MCF 10A (cell line): ENCODE measurements around the gene PARP12. TPM values are rescaled to one million over a fixed set of nuclear protein-coding genes. Genes with fewer than 3 reads are reported as not detected.

Source experiments
- BruUV-seq: library from RNA; stranded (reverse); fragments of 400-500 nt; replicated peaks from 2 replicates; lab custom pipeline; 2021; lab: Mats Ljungman, UMichigan
- CTCF ChIA-PET: fragments of 300-600 bp; sonication (Branson Sonifier 250); formaldehyde crosslinking; extraction: SDS; loops from one replicate; lab custom pipeline; 2021; ENCODE audit warnings: antibody characterized with exemption, inconsistent platforms; lab: Yijun Ruan, JAX
- POLR2A ChIA-PET: fragments of 300-600, 350-650 bp; sonication (Branson Sonifier 250); formaldehyde crosslinking; extraction: SDS; loops from one replicate; lab custom pipeline; 2020; ENCODE audit warnings: antibody characterized with exemption, inconsistent platforms; lab: Yijun Ruan, JAX
- DNase-seq: peaks from one replicate; pipeline ENCODE4 v3.0.0-alpha.2; 2018; ENCODE audit not compliant: unreplicated experiment
- H3K27ac Mint-ChIP-seq: one replicate; pipeline ENCODE4 v1.8.0; 2022; ENCODE audit warnings: mild to moderate bottlenecking, low read depth, mixed read lengths; ENCODE audit not compliant: unreplicated experiment
- H3K27me3 Mint-ChIP-seq: one replicate; pipeline ENCODE4 v1.8.0; 2022; ENCODE audit warnings: mixed read lengths; ENCODE audit not compliant: insufficient read depth, unreplicated experiment
- H3K36me3 Mint-ChIP-seq: one replicate; pipeline ENCODE4 v1.8.0; 2022; ENCODE audit warnings: mild to moderate bottlenecking, moderate library complexity, mixed read lengths; ENCODE audit not compliant: insufficient read depth, unreplicated experiment
- H3K4me1 Mint-ChIP-seq: one replicate; pipeline ENCODE4 v1.8.0; 2022; ENCODE audit warnings: mixed read lengths; ENCODE audit not compliant: insufficient read depth, unreplicated experiment
- H3K4me3 Mint-ChIP-seq: one replicate; pipeline ENCODE4 v1.8.0; 2022; ENCODE audit warnings: mild to moderate bottlenecking, moderate library complexity, mixed read lengths; ENCODE audit not compliant: unreplicated experiment
- H3K9me3 Mint-ChIP-seq: one replicate; pipeline ENCODE4 v1.8.0; 2022; ENCODE audit warnings: mixed read lengths; ENCODE audit not compliant: unreplicated experiment
- intact Hi-C: fragments of 100-400 bp; cut with micrococcal nuclease; formaldehyde crosslinking; loops from 2 replicates; pipeline ENCODE4 v1.14.1; 2022
- total RNA-seq: library from RNA; stranded (reverse); gene quantifications from 2 replicates; pipeline ENCODE4 v1.2.3, GENCODE V29; 2022
- TF ChIP-seq, protein P1 (sequence below): fragments of 200-600 bp; IDR thresholded peaks from one replicate; pipeline ENCODE4 v1.8.0; 2022; ENCODE audit warnings: antibody characterized with exemption, mild to moderate bottlenecking; ENCODE audit not compliant: unreplicated experiment

The PARP12 gene
- total RNA-seq, 1 experiment from 2014 or later, result 35.0 TPM

- no TSS peak for BruUV-seq
- Mint-ChIP-seq H3K4me3 (no peak overlapping the region), H3K27ac (no peak overlapping the region), H3K9me3 (no peaks in the 10 kb centered on the region), H3K4me1 (no peaks in the 10 kb centered on the region), H3K36me3 (no peaks in the 10 kb centered on the region), H3K27me3 (no peaks in the 10 kb centered on the region)
- intact Hi-C loops, result no loop called here
- POLR2A ChIA-PET, result no interaction called here
- no peak for DNase-seq
- TF ChIP-seq, protein P1, sequence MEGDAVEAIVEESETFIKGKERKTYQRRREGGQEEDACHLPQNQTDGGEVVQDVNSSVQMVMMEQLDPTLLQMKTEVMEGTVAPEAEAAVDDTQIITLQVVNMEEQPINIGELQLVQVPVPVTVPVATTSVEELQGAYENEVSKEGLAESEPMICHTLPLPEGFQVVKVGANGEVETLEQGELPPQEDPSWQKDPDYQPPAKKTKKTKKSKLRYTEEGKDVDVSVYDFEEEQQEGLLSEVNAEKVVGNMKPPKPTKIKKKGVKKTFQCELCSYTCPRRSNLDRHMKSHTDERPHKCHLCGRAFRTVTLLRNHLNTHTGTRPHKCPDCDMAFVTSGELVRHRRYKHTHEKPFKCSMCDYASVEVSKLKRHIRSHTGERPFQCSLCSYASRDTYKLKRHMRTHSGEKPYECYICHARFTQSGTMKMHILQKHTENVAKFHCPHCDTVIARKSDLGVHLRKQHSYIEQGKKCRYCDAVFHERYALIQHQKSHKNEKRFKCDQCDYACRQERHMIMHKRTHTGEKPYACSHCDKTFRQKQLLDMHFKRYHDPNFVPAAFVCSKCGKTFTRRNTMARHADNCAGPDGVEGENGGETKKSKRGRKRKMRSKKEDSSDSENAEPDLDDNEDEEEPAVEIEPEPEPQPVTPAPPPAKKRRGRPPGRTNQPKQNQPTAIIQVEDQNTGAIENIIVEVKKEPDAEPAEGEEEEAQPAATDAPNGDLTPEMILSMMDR, result no peak
- CTCF ChIA-PET, result interaction anchor here (0.8 to 3.4 kb wide), 4 partner anchors 13 to 516 kb away, joined by 3 to 9 read pairs (median 4); no protein-coding TSS in a partner anchor
Observed at GRCh38 chr7:140016540-140016939, 46.2 kb downstream of the PARP12 start.

DNA sequence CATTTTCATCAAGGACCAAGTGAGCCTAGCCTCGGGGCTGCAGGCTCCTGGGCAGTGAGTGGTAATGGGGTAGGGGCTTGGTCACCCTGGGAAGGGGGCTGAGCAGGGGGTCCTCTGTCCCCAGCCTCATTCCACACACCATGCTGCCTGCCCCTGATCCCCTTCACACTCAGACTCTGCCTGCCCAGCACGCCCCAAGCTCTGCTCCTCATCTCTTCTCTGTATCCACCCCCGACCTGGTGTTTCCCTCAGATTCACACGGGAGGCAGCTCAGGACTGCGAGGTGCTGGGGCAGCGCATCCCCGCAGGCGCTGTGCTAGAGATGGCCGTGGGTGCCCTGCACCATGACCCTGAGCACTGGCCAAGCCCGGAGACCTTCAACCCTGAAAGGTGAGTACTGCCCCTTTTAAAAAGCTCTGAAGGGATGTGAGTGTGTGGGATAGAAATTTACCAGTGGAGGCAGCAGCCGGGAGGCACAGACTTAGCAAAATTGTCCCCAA is 47.2 kb downstream of the PARP12 start:
- H3K4me1 Mint-ChIP-seq, result no peaks in the 10 kb centered on the region
- TF ChIP-seq, protein P1, result no peak
- no peak for DNase-seq
- BruUV-seq, result no TSS peak
- H3K9me3 Mint-ChIP-seq, result no peaks in the 10 kb centered on the region
- no peak overlapping the region for H3K4me3 Mint-ChIP-seq
- POLR2A ChIA-PET, result no interaction called here
- CTCF ChIA-PET, result interaction anchor here (0.6 to 0.7 kb wide), 2 partner anchors 31 to 576 kb away, joined by 3 to 4 read pairs; no protein-coding TSS in a partner anchor
- no peaks in the 10 kb centered on the region for H3K36me3 Mint-ChIP-seq
- H3K27me3 Mint-ChIP-seq, result no peaks in the 10 kb centered on the region
- intact Hi-C loops, result no loop called here
- H3K27ac Mint-ChIP-seq, result no peak overlapping the region

- Mint-ChIP-seq H3K27me3 (no peaks in the 10 kb centered on the region), H3K4me1 (no peaks in the 10 kb centered on the region), H3K9me3 (no peaks in the 10 kb centered on the region), H3K36me3 (no peaks in the 10 kb centered on the region), H3K27ac (no peak overlapping the region), H3K4me3 (no peak overlapping the region)
- TF ChIP-seq, protein P1, result no peak
- no TSS peak for BruUV-seq
- no peak for DNase-seq
- ChIA-PET POLR2A (no interaction called here), CTCF (interaction anchor here (1.5 kb wide), 1 partner anchor 12 kb away, joined by 9 read pairs; no protein-coding TSS in a partner anchor)
- intact Hi-C loops, result no loop called here
Observed at GRCh38 chr7:140014123-140014522, 48.6 kb downstream of the PARP12 start.

GRCh38 chr7:140013676-140014075 is 49.1 kb downstream of the PARP12 start:
- Mint-ChIP-seq H3K27me3 (no peaks in the 10 kb centered on the region), H3K9me3 (no peaks in the 10 kb centered on the region), H3K4me1 (no peaks in the 10 kb centered on the region), H3K36me3 (no peaks in the 10 kb centered on the region), H3K27ac (no peak overlapping the region), H3K4me3 (no peak overlapping the region)
- TF ChIP-seq, protein P1, result no peak
- intact Hi-C loops, result no loop called here
- no TSS peak for BruUV-seq
- ChIA-PET CTCF (interaction anchor here (1.1 to 2.2 kb wide), 3 partner anchors 11 to 412 kb away, joined by 4 to 9 read pairs (median 8); no protein-coding TSS in a partner anchor), POLR2A (no interaction called here)
- DNase-seq, result no peak
